GM12878 (cell line): ENCODE results near the gene GMCL2. TPM values are rescaled to one million over a fixed set of nuclear protein-coding genes. Genes with fewer than 3 reads are reported as not detected.

Source experiments
- ATAC-seq: fragments of 200-7000 bp; cut with Tn5 transposase; 3 replicates; pipeline ENCODE4 v1.9.1; 2020; ENCODE audit warnings: mild to moderate bottlenecking, moderate library complexity
- BruUV-seq: library from RNA; stranded (reverse); fragments of 400-500 nt; replicated peaks from 2 replicates; lab custom pipeline; 2021; lab: Mats Ljungman, UMichigan
- CTCF ChIA-PET: fragments of 300-600 bp; sonication (Branson Sonifier 250); formaldehyde crosslinking; extraction: SDS; loops from one replicate; lab custom pipeline; 2021; ENCODE audit warnings: inconsistent platforms; lab: Yijun Ruan, JAX
- POLR2A ChIA-PET: fragments of 350-600 bp; formaldehyde crosslinking; extraction: SDS; loops from one replicate; lab custom pipeline; 2021; ENCODE audit warnings: inconsistent platforms; lab: Charles Lee
- RAD21 ChIA-PET: fragments of 300-600 bp; sonication (Branson Sonifier 250); formaldehyde crosslinking; loops from one replicate; lab custom pipeline; 2023; ENCODE audit warnings: antibody characterized with exemption; ENCODE audit not compliant: unreplicated experiment; lab: Charles Lee
- SMC1A ChIA-PET: fragments of 300-600 bp; sonication (Branson Sonifier 250); formaldehyde crosslinking; loops from one replicate; lab custom pipeline; 2023; ENCODE audit not compliant: unreplicated experiment, uncharacterized antibody; lab: Charles Lee
- DNase-seq: peaks from one replicate; pipeline ENCODE4 v3.0.0-alpha.2; 2011; ENCODE audit warnings: low read depth, low spot score
- FAIRE-seq: peaks from 3 replicates; lab custom pipeline; 2011; peaks lifted over from hg19 to GRCh38; lab: Jason Lieb, UNC
- H2AFZ ChIP-seq: 2 replicates; pipeline ENCODE4 v1.6.0; 2011; ENCODE audit warnings: low read depth, low read length, control low read depth; ENCODE audit not compliant: control insufficient read depth
- H3K27ac ChIP-seq: 2 replicates; pipeline ENCODE4 v1.5.1; 2011; ENCODE audit warnings: control low read depth; ENCODE audit not compliant: control insufficient read depth, insufficient read depth
- H3K27me3 ChIP-seq, 2 experiments: replicated peaks in 1 of 2; 2 replicates each; pipeline versions ENCODE4 v1.6.0 to v1.6.1; 2011; ENCODE audit warnings: low read length in 1 of 2; ENCODE audit not compliant: control insufficient read depth in 2 of 2, insufficient read depth in 2 of 2
- H3K36me3 ChIP-seq, 2 experiments: 2 replicates each; pipeline ENCODE4 v1.5.1; 2011; ENCODE audit warnings: low read length in 1 of 2; ENCODE audit not compliant: control insufficient read depth in 2 of 2, insufficient read depth in 2 of 2
- H3K4me1 ChIP-seq: 2 replicates; pipeline ENCODE4 v1.6.1; 2011; ENCODE audit warnings: mild to moderate bottlenecking, low read length, moderate library complexity, mixed read lengths; ENCODE audit not compliant: control insufficient read depth, insufficient read depth
- H3K4me2 ChIP-seq: 2 replicates; pipeline ENCODE4 v1.6.0; 2011; ENCODE audit warnings: control low read depth; ENCODE audit not compliant: control insufficient read depth, insufficient read depth
- H3K4me3 ChIP-seq: fragments of 200-600 bp; sonication (generic); 2 replicates; pipeline ENCODE4 v1.5.1; 2016
- H3K79me2 ChIP-seq: 2 replicates; pipeline ENCODE4 v1.6.0; 2011; ENCODE audit warnings: low read length; ENCODE audit not compliant: control insufficient read depth, insufficient read depth
- H3K9ac ChIP-seq: 2 replicates; pipeline ENCODE4 v1.8.0; 2011; ENCODE audit warnings: low read length, control low read depth, mixed read lengths; ENCODE audit not compliant: control insufficient read depth, insufficient read depth
- H3K9me3 ChIP-seq: replicated peaks from 3 replicates; pipeline ENCODE4 v1.5.1; 2011; ENCODE audit warnings: mild to moderate bottlenecking, low read length; ENCODE audit not compliant: control insufficient read depth, insufficient read depth
- H4K20me1 ChIP-seq: 2 replicates; pipeline ENCODE4 v1.6.0; 2011; ENCODE audit not compliant: control insufficient read depth, insufficient read depth
- CHD2 ChIP-seq: IDR thresholded peaks from 2 replicates; pipeline ENCODE4 v1.6.1; 2011; ENCODE audit warnings: low read depth, low read length, improper control_type of control experiment, borderline replicate concordance
- FOXM1 ChIP-seq: IDR thresholded peaks from 2 replicates; pipeline ENCODE4 v1.6.1; 2012; ENCODE audit warnings: low read depth, mild to moderate bottlenecking, inconsistent platforms, low read length, moderate library complexity
- MTA3 ChIP-seq: IDR thresholded peaks from 2 replicates; pipeline ENCODE4 v1.6.1; 2012; ENCODE audit warnings: low read length, inconsistent platforms, borderline replicate concordance
- NFXL1 ChIP-seq: fragments of 450-650 bp; IDR thresholded peaks from 2 replicates; pipeline ENCODE4 v1.6.1; 2017; ENCODE audit warnings: antibody characterized with exemption, mild to moderate bottlenecking, borderline replicate concordance
- NR2C2 ChIP-seq: IDR thresholded peaks from 2 replicates; pipeline ENCODE4 v1.6.1; 2011; ENCODE audit warnings: borderline replicate concordance, low read depth; ENCODE audit not compliant: control insufficient read depth, insufficient read length
- USF2 ChIP-seq: IDR thresholded peaks from 2 replicates; pipeline ENCODE4 v1.6.1; 2011; ENCODE audit warnings: low read depth, low read length, improper control_type of control experiment, borderline replicate concordance
- WGBS: methylation state at CpG from one replicate; pipeline ENCODE4 v1.1.6; 2016; ENCODE audit warnings: low lambda C conversion rate; ENCODE audit not compliant: insufficient replicate concordance, insufficient coverage; ENCODE audit errors: missing lambda C conversion rate; 5-methylcytosine and 5-hydroxymethylcytosine counted together
- in situ Hi-C: fragments of 300-500 bp; cut with MboI; formaldehyde crosslinking; loops from 9 replicates; pipeline ENCODE4 v1.14.3; 2018; ENCODE audit warnings: mixed read lengths
- intact Hi-C: fragments of 100-400 bp; cut with micrococcal nuclease; formaldehyde crosslinking; loops from one replicate; pipeline ENCODE4 v1.14.2; 2022; ENCODE audit not compliant: unreplicated experiment
- polyA plus RNA-seq, 11 experiments: library from polyadenylated mRNA; depleted of rRNA in 4 of 11; unstranded in 6 of 11; stranded (reverse) in 5 of 11; fragments of >200 nt; fragmentation: Nextera tagmentation in 4 of 11; fragmentation: Illumina TruSeq in 1 of 11; extraction: Ambion mirVana in 4 of 11; extraction: Trizol in 1 of 11; gene quantifications; 1 replicate in 1 of 11; 2 replicates in 10 of 11; pipeline versions ENCODE4 v1.2.1 to v1.2.3, GENCODE V29; 2011 to 2016; ENCODE audit warnings: inconsistent platforms in 2 of 11, missing spikeins in 2 of 11, low read depth in 1 of 11
- total RNA-seq, 4 experiments: library from RNA; depleted of rRNA in 3 of 4; stranded (reverse); fragments of >200 nt in 3 of 4; fragmentation: Illumina TruSeq in 1 of 4; extraction: Trizol in 1 of 4; gene quantifications; 2 replicates each; pipeline versions ENCODE4 v1.2.1 to v1.2.3, GENCODE V29; 2013 to 2021

The GMCL2 gene
- total and polyA plus RNA-seq, 10 of the 15 experiments (the other 5 are each of a cell fraction or from before 2014, with no cell fraction given): 0.07 TPM; not detected in 9

GRCh38 chr5:178160176-178160575 lies 27.0 kb downstream of the GMCL2 start:
- ChIA-PET POLR2A (no interaction called here), RAD21 (no interaction called here), SMC1A (no interaction called here), CTCF (interaction anchor here (1.3 to 5.4 kb wide), 2 partner anchors 83 to 85 kb away, joined by 3 to 39 read pairs; no protein-coding TSS in a partner anchor)
- intact Hi-C loops (no loop called here), in situ Hi-C loops (loop anchor here (10.0 kb wide), 1 partner anchor 555 kb away; the partner anchor contains the start of gene B4GALT7)
- H3K4me1 ChIP-seq: no peaks in the 10 kb centered on the region
- no peak overlapping the region for H3K4me2 ChIP-seq
- no peak overlapping the region for H3K27ac ChIP-seq
- no peak for DNase-seq
- no peak overlapping the region for H3K4me3 ChIP-seq
- no peak for FAIRE-seq
- H3K27me3 ChIP-seq: no peaks in the 10 kb centered on the region
- no peak overlapping the region for H3K9ac ChIP-seq
- 49% methylated on average over 5 of the region's 5 CpGs for WGBS
- no peaks in the 10 kb centered on the region for H3K36me3 ChIP-seq
- ATAC-seq: no peak
- H4K20me1 ChIP-seq: no peaks in the 10 kb centered on the region
- BruUV-seq: no TSS peak
- H2AFZ ChIP-seq: no peak overlapping the region
- no peaks in the 10 kb centered on the region for H3K79me2 ChIP-seq
- no peaks in the 10 kb centered on the region for H3K9me3 ChIP-seq
- TF ChIP-seq NR2C2 (no peak), FOXM1 (no peak), CHD2 (no peak), USF2 (no peak), MTA3 (no peak), NFXL1 (no peak)
